HepG2 (cell line): Measurements from ENCODE around the gene CHCHD3.

Experiments
- MAFK ChIP-seq, 2 experiments: IDR thresholded peaks in 1 of 2; conservative IDR thresholded peaks in 1 of 2; 2 replicates each; pipeline ENCODE4 v1.6.1; 2011; ENCODE audit warnings: improper control_type of control experiment in 2 of 2, low read length in 2 of 2
- TBL1XR1 ChIP-seq: fragments of 150-350 bp; IDR thresholded peaks from 2 replicates; pipeline ENCODE4 v1.6.1; 2014; ENCODE audit warnings: borderline replicate concordance, low read length; ENCODE audit not compliant: partially characterized antibody
- ZNF253 ChIP-seq: sonication (generic); formaldehyde crosslinking; IDR thresholded peaks from 2 replicates; pipeline ENCODE4 v1.8.0; 2022; ENCODE audit warnings: mild to moderate bottlenecking, missing genetic modification reagents, borderline replicate concordance
- TF ChIP-seq, protein P1 (sequence below): sonication (generic); formaldehyde crosslinking; IDR thresholded peaks from 2 replicates; pipeline ENCODE4 v1.8.0; 2022; ENCODE audit warnings: low read depth, missing genetic modification reagents

DNA sequence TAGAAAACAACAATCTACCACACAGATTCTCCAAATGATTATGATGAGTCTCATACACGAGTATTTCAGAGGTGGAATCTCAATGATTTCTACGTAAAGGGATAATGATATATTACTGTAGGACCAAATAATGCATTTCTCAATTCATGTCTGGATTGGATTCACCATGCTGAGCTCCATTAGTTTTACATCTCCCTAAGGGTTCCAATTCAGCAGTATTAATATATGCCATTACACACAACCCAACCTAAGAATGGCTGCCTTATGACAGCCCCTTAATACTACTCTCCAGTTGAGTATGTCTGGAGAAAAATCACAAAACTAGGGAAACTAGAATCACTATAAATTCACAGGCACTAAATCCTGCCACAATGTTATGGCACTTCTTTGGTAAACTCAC is 271.3 kb downstream of the CHCHD3 start:
- TF ChIP-seq ZNF253 (no peak), MAFK (conservative IDR thresholded peaks at IDR 0.05 in 1 of 2, IDR thresholded peaks at IDR 0.05 in 1 of 2; ENCODE audit: low read length in 2 of 2) (no peak), TBL1XR1 (no peak)
- TF ChIP-seq, protein P1, sequence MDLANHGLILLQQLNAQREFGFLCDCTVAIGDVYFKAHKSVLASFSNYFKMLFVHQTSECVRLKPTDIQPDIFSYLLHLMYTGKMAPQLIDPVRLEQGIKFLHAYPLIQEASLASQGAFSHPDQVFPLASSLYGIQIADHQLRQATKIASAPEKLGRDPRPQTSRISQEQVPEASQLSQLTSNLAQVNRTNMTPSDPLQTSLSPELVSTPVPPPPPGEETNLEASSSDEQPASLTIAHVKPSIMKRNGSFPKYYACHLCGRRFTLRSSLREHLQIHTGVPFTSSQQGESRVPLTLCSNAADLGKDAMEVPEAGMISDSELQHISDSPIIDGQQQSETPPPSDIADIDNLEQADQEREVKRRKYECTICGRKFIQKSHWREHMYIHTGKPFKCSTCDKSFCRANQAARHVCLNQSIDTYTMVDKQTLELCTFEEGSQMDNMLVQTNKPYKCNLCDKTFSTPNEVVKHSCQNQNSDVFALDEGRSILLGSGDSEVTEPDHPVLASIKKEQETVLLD (CRISPR knock-in tag): no peak
